A673 (cell line): Measurements from ENCODE around the gene TMTC2. TPM values are rescaled to one million over a fixed set of nuclear protein-coding genes. Genes with fewer than 3 reads are reported as not detected.

ENCODE experiments used
- BruUV-seq: library from RNA; stranded (reverse); fragments of 400-500 nt; replicated peaks from 2 replicates; lab custom pipeline; 2021; lab: Mats Ljungman, UMichigan
- CTCF ChIA-PET: fragments of 300-600 bp; sonication (Branson Sonifier 250); formaldehyde crosslinking; loops from one replicate; lab custom pipeline; 2022; ENCODE audit warnings: antibody characterized with exemption; lab: Charles Lee
- POLR2A ChIA-PET: fragments of 300-600 bp; sonication (Branson Sonifier 250); formaldehyde crosslinking; loops from one replicate; lab custom pipeline; 2022; ENCODE audit warnings: antibody characterized with exemption; ENCODE audit not compliant: low non-redundant PET; lab: Charles Lee
- DNase-seq: peaks from one replicate; pipeline ENCODE4 v3.0.0-alpha.2; 2015; ENCODE audit warnings: low spot score
- H3K27ac ChIP-seq: fragments of 200-600 bp; sonication (generic); 2 replicates; pipeline ENCODE4 v1.5.1; 2016; ENCODE audit warnings: mixed run types, low read depth, mild to moderate bottlenecking, mixed read lengths, antibody characterized with exemption, low read length; ENCODE audit not compliant: poor library complexity, severe bottlenecking
- H3K27me3 ChIP-seq: fragments of 200-600 bp; sonication (generic); replicated peaks from 2 replicates; pipeline ENCODE4 v1.6.1; 2017; ENCODE audit warnings: mixed run types, low read depth, mild to moderate bottlenecking, mixed read lengths, antibody characterized with exemption, low read length; ENCODE audit not compliant: insufficient read depth, poor library complexity
- H3K36me3 ChIP-seq: fragments of 200-600 bp; sonication (generic); 2 replicates; pipeline ENCODE4 v1.6.1; 2016; ENCODE audit warnings: mixed run types, mild to moderate bottlenecking, mixed read lengths, antibody characterized with exemption, low read length; ENCODE audit not compliant: insufficient read depth, poor library complexity, severe bottlenecking
- H3K4me1 ChIP-seq: fragments of 200-600 bp; sonication (generic); 2 replicates; pipeline ENCODE4 v1.6.1; 2017; ENCODE audit warnings: mixed run types, mild to moderate bottlenecking, mixed read lengths, antibody characterized with exemption, low read length; ENCODE audit not compliant: insufficient read depth, poor library complexity, severe bottlenecking
- H3K4me3 ChIP-seq: fragments of 200-600 bp; sonication (generic); 2 replicates; pipeline ENCODE4 v1.5.1; 2016; ENCODE audit warnings: low read depth, mixed run types, mild to moderate bottlenecking, mixed read lengths, low read length; ENCODE audit not compliant: poor library complexity, severe bottlenecking
- H3K9me3 ChIP-seq: fragments of 200-600 bp; sonication (generic); 2 replicates; pipeline ENCODE4 v1.6.1; 2016; ENCODE audit warnings: mixed run types, low read depth, mild to moderate bottlenecking, mixed read lengths, antibody characterized with exemption, low read length; ENCODE audit not compliant: poor library complexity, severe bottlenecking
- EZH2 ChIP-seq: fragments of 200-600 bp; sonication (generic); IDR thresholded peaks from 2 replicates; pipeline ENCODE4 v1.6.1; 2017; ENCODE audit warnings: borderline replicate concordance, low read depth, mild to moderate bottlenecking, mixed read lengths, antibody characterized with exemption, low read length; ENCODE audit not compliant: poor library complexity, severe bottlenecking
- intact Hi-C: fragments of 100-400 bp; cut with micrococcal nuclease; formaldehyde crosslinking; loops from one replicate; pipeline ENCODE4 v1.10.0; 2022; ENCODE audit not compliant: unreplicated experiment
- total RNA-seq: library from RNA; stranded (reverse); gene quantifications from 2 replicates; pipeline ENCODE4 v1.2.3, GENCODE V29; 2021
- TF ChIP-seq, protein P1 (sequence below): fragments of 300-800, 200-600 bp; sonication (generic); conservative IDR thresholded peaks from 2 replicates; pipeline ENCODE4 v1.5.1; 2017; ENCODE audit warnings: low read depth, mild to moderate bottlenecking, antibody characterized with exemption, low read length, moderate library complexity, mixed read lengths

Gene TMTC2
- total RNA-seq, 1 experiment from 2014 or later: 3.3 TPM

DNA sequence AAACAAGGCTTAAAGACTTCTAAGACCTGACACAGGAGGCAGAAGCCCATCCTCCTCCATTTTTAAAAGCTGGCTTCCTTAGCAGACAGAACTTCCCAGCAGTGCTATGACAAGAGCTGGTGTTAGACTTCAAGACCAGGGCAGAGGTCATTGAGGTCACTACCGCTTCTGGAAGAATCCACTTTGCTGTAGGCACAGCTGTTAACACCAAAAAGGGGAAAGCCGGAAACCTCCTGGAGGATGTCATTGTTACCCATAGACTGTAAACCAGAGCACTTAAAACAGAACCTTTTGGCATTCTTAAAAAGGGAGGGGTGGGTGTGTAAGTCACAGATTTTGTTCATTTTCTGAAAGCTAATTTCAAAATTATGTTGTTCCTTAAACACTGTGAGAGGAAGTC, 445.7 kb downstream of the TMTC2 start:
- Histone ChIP-seq H3K4me1 (no peaks in the 10 kb centered on the region), H3K36me3 (no peaks in the 10 kb centered on the region), H3K27ac (no peak overlapping the region), H3K9me3 (no peaks in the 10 kb centered on the region), H3K27me3 (no peaks in the 10 kb centered on the region), H3K4me3 (no peak overlapping the region)
- ChIA-PET CTCF (no interaction called here), POLR2A (no interaction called here)
- DNase-seq: no peak
- no TSS peak for BruUV-seq
- intact Hi-C loops: no loop called here
- TF ChIP-seq, protein P1, sequence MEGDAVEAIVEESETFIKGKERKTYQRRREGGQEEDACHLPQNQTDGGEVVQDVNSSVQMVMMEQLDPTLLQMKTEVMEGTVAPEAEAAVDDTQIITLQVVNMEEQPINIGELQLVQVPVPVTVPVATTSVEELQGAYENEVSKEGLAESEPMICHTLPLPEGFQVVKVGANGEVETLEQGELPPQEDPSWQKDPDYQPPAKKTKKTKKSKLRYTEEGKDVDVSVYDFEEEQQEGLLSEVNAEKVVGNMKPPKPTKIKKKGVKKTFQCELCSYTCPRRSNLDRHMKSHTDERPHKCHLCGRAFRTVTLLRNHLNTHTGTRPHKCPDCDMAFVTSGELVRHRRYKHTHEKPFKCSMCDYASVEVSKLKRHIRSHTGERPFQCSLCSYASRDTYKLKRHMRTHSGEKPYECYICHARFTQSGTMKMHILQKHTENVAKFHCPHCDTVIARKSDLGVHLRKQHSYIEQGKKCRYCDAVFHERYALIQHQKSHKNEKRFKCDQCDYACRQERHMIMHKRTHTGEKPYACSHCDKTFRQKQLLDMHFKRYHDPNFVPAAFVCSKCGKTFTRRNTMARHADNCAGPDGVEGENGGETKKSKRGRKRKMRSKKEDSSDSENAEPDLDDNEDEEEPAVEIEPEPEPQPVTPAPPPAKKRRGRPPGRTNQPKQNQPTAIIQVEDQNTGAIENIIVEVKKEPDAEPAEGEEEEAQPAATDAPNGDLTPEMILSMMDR: no peak

DNA sequence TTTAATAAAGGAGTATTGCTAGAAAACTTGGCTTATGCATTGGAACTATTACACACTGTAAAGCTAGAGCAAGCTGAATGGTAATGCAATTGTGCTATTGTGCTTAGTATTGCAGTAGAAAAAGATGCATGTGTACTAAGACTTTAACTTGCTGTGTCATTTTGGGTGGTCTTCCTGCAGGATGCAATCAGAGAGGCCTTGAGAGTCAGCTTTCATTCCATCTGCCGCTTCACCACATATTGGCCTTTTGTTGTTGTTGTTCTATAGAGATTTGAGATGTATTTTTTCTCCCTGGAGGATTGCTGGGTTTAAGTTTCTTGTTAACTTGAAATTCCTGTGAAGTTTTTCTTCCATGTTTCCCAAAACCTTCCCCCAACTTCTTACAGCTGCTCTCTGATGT, 449.7 kb downstream of the TMTC2 start:
- H3K27ac ChIP-seq: no peak overlapping the region
- TF ChIP-seq, protein P1: no peak
- no peak for TF ChIP-seq EZH2
- H3K4me1 ChIP-seq: no peaks in the 10 kb centered on the region
- CTCF ChIA-PET: no interaction called here
- H3K9me3 ChIP-seq: no peaks in the 10 kb centered on the region
- no peaks in the 10 kb centered on the region for H3K36me3 ChIP-seq
- DNase-seq: no peak
- no peak overlapping the region for H3K4me3 ChIP-seq
- H3K27me3 ChIP-seq: no peaks in the 10 kb centered on the region
- BruUV-seq: no TSS peak
- POLR2A ChIA-PET: no interaction called here
- intact Hi-C loops: no loop called here

DNA sequence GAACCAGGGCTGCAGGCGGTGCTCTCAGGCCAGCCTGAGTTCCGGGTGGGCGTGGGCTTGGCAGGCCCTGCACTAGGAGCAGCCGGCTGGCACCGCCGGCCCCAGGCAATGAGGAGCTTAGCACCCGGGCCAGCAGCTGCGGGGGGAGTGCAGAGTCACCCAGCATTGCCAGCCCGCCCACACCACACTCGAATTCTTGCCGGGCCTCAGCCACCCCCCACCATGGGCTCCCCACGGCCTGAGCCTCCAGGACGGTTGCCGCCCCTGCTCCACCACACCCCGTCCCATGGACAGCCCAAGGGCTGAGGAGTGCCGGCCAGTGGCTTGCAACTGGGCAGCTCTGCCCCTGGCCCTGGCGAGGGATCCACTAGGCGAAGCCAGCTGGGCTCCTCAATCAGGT, 453.4 kb downstream of the TMTC2 start:
- no peaks in the 10 kb centered on the region for H3K9me3 ChIP-seq
- BruUV-seq: no TSS peak
- intact Hi-C loops: no loop called here
- CTCF ChIA-PET: no interaction called here
- no peaks in the 10 kb centered on the region for H3K4me1 ChIP-seq
- no peak for DNase-seq
- no peaks in the 10 kb centered on the region for H3K27me3 ChIP-seq
- no peak overlapping the region for H3K4me3 ChIP-seq
- H3K36me3 ChIP-seq: no peaks in the 10 kb centered on the region
- no peak overlapping the region for H3K27ac ChIP-seq
- POLR2A ChIA-PET: no interaction called here
- TF ChIP-seq, protein P1: no peak
- TF ChIP-seq EZH2: no peak
